ENCODE data around the gene CPB1.

- TF ChIP-seq POLR2A (IDR thresholded peaks at IDR 0.05): no peak
- TF ChIP-seq CTCF (IDR thresholded peaks at IDR 0.05): no peak
- TF ChIP-seq POLR2AphosphoS5 (IDR thresholded peaks at IDR 0.05): no peak
These were observed 35.7 kb downstream of the CPB1 start for GRCh38 chr3:148863297-148863696.

Data from prostate gland (tissue), 2 donors.